ENCODE results near the gene EXOSC2.

The EXOSC2 gene

DNA sequence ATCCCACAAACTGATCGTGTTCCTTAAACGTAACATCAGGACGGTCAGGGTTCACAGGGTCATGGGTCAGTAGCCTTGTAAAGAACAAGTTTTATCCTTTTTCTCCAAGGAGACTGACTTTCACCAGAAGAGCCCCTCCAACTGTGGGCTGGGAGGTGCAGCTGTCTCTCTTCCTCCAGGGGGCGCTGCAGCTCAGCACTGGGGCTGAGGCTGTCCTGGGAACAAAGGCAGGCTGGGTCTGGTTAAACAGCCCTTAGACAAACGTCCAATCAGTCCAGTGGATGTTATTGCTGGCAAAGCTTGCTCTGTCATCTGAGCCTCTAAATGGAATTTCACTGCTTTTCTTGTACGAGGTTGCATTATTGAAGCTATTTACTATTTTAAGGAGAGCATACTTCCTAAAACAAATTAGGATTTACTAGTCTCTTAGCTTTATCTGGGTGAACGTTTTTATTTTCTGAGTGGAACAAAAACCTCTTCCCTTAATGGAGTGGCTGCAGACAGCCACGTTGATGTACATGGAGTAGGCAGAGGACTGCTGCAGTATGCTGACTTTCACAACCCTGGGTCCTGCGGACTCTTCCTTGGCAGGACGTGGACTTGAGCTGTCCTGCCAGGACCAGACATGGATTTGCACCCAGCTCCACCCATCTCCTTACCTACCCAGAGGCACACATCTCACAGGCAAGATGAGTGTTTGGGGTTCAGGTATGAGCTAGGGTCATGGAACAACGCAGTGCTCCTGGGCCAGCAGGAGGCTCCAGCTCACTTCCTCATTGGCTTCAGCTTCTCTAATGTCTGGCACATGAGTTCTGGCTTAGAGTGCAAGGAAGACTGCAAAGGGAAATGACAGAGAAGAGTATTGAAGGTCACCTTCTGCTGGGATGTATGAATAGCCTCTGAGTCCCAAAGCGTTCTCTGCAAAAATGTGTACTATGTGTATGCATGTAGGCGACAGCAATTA is 7.8 kb downstream of the EXOSC2 start:
- no peak for DNase-seq

DNA sequence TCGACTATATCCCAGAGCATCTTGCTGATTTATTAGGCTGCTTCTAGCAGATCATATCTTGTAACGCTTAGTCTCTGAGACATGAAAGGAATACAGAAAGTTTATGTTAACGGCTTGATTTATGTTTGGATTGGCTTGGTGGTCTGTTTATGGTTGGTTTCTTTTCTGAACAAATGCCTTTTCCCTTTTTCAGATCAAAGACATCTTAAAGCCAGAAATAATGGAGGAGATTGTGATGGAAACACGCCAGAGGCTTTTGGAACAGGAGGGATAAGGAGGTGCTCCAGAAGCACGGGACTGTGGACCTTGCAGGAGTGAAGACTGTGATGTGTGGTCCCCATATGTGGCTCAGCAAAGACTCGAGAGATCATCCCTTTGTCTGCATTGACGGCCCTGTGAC is 9.9 kb downstream of the EXOSC2 start:
- DNase-seq, result no peak

DNA sequence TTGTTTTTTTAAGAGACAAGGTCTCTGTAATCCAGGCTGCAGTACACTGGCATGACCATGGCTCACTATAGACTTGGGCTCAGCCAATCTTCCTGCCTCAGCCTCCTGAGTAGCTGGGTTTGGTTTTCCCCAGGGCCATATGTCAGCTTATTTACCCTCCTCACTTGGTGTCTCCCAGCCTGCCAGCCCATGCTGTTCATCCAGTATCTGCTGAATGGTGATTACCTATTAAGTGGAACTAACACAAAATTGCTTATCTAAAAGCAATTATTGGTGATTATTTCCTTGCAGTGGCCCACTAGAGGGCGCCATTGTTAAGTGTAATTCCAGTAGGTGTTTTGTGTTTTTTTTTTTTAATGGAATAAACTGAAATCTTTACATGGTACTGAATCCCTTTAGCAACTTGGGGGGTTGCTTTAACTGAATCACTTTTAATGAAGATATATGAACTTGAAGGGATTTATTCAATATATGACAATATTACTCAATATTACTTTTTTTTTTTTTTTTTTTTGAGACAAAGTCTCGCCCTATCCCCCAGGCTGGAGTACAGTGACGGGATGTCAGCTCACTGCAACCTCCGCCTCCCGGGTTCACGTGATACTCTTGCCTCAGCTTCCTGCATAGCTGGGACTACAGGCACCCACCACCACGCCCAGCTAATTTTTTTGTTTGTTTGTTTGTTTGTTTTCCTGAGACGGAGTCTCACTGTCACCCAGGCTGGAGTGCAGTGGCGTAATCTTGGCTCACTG is 13.8 kb downstream of the EXOSC2 start:
- peak; percentile 11 for DNase-seq

DNA sequence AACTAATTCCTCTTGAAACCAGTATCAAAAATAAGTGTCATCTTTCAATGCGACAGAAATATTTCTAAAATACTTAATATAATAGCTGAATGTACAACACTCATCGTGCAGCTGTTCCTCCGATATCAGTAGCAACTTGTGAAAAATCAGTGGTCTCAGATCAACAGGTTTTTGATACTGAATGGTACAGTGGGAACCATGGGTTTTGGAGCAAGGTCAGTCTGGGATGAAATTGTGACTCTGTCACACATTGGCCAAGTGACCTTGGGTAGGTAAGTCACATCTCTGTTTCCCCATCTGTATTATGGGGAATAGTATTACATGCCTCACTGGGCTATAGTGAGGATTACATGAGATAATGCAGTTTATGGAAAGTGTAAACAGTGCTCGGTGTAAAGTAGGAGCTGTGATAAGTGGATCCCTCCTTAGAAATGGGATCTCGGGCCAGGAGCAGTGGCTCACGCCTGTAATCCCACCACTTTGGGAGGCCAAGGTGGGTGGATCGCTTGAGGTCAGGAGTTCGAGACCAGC is 17.3 kb downstream of the EXOSC2 start:
- no peak for DNase-seq

DNA sequence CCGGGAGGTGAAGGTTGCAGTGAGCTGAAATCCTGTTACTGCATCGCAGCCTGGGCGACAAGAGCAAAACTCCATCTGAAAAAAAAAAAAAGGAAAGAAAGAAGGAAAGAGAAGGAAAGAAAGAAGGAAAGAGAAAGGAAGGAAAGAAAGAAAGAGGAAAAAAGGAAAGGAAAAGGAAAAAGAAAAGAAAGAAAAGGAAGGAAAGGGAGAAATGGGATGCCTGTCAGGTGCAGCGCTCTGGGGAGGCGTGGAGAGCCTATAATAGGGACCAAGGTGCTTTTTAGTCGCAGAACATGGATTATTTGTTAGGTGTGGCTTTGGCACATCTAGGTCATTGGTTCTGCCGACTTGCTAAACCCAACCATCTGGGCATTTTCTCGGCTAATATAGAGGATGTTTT is 17.9 kb downstream of the EXOSC2 start:
- no peak for DNase-seq

DNA sequence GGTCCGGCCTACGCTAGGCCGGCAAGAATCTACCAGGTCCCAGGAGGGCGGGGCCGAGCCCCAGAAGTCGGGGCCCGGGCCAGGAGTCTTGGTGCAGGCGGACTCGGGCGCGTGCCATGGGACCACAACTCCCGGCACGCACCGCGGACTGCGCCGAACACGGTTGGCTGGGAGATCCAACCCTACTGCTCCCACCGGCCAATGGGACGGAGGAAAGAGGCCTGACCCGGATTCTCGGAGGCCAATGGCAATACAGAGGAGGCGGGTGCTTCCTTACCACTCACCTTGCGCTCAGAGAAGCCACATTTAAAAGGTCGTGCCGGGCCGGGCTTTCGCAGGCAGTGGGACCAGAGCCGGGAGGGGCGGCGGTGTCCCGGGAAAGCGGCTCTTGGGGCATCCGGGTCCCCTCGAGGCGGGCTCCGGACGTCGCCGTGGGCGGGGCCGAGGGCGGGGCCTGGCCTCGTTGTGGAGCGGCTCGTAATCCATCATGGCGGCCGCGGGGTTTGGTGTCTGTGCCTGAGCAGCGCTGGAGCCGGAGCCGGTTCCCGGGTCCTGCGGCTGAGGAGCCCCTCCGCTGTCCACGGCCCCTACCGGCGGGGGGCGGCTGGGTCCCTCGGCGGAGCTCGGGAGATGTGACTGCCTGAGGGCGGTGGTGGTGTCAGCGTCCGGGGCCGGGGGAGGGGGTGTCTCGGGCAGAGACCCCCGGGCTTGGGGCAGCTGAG is 19.1 kb downstream of the EXOSC2 start:
- peak; percentile 81 for DNase-seq

DNA sequence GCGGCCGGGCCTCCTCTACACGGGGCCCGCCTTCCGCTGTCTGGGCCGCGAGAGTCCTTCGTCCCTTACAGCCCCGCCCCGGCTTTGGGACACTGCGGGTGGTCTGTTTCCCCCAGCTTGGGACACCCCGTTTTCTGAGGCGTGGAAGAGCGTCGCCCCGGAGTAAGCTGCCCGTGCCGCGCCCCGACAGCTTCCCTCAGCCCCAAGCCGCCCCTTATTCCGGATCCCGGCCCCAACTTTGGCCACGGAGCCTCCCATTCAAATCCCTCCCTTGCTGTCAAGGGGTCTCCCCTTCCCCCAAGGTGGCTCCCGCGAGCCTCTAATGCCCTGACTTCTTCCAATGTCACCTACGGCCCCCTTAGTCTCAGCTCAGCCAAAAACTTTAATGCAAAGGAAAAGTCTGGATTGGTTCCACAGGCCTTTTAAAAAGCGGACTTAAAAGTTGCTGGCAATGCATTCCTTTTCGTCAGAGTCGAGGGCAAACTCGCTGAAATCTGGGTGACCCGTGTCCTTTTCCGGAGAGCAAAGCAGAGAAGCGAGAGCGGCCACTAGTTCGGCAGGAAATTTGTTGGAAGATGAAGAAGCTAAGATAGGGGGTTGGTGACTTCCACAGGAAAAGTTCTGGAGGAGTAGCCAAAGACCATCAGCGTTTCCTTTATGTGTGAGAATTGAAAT is 19.8 kb downstream of the EXOSC2 start:
- no peak for DNase-seq

DNA sequence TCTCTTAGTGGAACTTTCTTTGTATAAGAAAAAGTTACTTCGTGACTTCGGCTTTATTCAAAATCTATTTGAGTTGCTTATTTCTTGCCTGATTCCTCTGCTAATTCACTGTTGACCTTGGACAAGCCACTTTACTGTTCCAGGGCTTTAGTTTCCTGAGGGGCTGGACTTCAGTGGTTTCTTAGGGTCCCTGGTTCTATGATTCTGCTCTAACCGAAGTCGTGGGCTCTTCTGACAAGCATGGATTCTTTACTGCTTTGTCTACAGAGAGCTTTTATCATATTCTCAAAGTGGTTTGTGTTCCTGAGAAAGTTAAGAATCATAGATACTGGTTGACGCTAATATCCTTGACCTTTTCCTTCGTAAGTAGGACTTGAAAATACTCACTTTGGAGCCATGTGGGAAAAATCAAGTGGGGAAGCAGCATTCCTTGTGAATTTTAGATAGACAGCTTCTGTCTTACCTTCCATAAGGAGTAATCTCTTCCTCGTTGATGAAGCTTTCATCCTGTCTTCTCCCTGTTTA is 21.1 kb downstream of the EXOSC2 start:
- DNase-seq, result no peak

DNA sequence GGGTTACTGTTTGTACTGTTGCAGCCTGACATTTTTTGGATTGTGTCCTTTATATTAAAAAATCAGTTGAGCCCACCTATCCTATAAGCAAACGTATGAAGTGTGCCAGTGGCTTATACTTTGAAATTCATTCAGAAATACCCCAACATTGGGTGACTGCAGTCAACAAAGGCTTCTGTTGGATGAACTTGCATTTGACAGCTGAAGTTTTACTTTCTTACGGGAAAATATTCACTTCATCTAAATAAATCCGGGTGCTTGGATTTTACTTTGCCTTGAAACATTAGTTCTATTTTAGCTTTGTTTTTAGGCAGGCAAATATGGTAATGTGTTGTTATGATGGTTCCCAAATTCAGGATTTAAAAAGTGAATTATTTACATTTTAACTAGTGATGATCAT is 21.7 kb downstream of the EXOSC2 start:
- DNase-seq, result no peak

DNA sequence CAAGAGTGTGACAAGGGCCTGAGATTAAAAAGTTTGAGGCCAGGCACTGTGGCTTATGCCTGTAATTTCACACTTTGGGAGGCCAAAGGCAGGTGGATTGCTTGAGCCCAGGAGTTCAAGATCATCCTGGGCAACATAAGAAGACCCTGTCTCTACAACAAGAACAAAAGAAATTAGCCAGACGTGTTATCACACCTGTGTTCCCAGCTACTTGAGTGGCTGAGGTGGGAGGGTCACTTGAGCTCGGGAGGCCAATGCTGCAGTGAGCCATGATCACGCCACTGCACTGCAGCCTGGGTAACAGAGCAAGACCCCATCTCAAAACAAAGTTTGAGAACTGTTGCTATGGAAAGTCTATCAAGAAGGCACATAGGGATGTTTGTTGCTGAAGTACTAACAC is 25.0 kb downstream of the EXOSC2 start:
- DNase-seq, result no peak

DNA sequence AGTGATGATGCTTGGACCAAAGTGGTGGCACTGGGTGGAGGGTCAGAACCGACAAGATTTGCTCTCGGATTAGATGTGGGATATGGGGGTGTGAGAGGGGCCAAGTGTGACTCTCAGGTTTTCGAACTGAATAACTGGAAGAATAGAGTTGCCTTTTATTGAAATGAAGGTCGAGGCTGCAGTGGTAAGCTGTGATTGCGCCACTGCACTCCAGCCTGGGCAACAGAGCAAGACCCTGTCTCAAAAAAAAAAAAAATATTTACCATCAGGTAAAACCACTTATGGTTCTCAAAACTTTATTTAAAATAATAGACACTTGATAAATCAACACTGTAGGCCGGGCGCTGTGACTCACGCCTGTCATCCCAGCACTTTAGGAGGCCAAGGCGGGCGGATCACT is 27.2 kb downstream of the EXOSC2 start:
- no peak for DNase-seq

DNA sequence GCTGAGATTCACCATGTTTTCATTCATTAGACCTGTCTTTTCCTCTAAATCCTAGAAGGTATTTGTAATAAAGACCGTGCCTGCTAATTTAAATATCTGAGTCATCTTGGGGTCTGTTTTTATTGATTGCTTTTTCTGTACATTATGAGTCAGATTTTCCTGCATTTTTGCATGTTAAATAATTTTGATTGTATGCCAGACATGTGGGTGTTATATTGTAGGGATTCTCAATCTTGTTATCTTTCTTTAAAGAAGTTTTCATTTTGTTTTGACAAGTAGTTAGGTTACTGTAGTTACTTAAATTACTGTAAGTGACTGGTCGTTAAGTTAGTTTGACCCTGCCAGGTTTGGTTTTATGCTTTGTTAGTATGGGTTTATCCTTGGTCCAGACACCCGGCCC is 35.1 kb downstream of the EXOSC2 start:
- no peak for DNase-seq

DNA sequence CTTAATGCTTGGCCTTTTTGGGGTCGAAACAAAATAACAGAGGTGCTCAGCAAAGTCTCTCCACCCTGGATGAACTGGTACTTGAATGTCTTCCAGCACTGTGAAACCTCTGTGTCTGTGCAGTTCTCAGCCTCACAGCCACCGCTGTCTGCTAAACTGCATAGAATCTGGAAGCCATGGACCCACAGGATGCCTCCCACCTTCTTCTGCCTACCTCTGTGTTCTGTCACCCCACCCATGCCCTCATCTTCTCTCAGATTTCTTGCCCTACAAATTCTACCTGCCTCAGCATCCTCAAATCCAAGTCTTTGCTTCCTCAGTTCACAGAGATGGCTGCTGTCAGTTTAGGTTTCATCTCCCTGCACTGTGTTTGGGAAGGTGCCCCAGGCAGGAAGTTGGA is 35.6 kb downstream of the EXOSC2 start:
- no peak for DNase-seq

DNA sequence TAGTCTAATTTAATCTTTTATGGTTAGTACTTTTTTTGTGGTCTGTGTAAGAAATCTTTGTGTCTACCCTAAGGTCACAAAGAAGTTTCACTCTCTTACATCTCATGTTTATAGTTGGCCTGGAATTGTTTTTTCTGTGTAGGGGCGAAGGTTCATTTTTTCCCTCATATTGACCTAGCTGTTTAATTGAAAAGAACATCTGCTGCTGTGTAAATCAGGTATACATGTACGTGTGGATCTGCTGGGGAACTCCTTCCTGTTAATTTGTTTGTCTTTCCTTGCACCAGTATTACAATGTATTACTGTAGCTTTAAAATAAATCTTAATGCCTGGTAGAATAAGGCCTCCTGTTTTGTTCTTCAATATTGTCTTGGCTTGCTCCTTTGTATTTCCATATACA is 37.8 kb downstream of the EXOSC2 start:
- DNase-seq, result peak; percentile 92

DNA sequence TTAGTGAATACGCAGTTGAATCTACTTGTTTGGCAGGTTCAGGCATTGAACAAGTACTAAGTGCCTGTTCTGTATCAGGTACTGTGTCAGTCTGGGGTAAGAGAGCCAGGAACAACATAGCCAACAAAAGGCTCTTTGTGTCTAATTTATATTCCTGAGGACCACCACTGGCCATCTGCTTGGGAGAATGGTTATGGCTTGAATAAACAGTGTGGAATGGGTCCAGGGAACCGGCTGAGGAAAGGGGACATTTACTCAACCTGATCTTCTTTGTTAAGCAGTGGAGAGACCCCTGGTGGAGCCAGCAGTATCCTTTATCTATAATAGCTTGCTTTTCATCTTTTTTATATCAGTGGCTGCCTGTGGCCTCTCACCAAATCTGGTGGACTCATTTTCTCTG is 38.6 kb downstream of the EXOSC2 start:
- DNase-seq, result peak; percentile 18

DNA sequence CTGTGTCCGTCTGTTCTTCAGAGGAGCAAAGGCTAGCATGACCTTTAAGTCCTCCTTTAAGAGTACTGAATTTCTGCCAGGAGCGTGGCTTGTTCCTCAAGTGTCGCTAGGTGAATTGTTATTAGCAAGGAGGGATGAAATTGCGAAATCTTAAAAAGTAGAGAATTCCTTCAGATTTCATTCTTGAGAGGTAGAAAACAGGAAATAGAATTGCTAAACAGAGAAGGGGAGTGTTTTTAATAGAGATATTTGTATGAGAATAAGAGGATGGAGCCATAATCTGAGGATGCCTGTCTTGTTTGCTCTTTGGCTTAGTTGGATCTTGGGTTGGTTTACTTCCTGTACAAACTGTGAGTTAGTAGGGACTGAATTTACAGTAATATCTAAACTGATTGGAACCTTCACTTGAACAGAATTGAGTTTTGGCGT is 39.2 kb downstream of the EXOSC2 start:
- DNase-seq, result no peak

DNA sequence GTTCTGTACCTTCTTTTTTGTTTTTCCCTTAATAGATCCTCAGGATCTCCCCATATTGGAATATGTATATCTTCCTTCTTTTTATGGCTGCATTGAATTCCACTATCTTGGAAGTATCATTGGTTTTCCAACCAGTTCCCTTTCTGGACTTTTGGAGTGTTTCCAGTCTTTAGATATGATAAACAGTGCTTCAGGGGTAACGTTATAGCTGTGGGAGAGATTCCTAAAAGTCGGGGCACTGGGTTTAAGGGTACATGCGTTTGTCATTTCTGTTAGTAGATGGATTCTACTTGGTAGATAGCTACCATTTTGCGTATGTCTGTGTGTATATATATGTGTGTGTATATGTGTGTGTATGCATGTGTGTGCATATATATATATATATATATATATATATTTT is 42.0 kb downstream of the EXOSC2 start:
- DNase-seq, result no peak

DNA sequence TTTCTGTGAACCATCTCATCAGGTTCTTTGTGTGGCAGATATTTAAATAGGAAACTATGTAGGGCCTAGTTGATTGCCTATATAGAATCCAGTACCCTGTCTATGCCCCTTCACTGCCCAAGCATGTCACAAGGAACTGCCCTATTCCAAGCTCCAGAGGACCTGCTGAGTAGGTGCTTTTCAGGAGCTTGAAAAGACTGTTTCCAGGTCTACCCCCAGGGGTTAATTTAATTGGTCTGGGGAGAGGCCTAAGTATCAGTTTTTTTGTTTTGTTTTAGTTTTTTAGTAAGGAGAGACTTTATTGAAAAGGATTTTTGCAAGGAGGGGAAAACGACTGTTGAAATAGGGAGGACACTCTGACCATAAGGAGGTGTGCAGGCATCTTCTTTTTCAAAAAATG is 43.3 kb downstream of the EXOSC2 start:
- DNase-seq, result no peak

DNA sequence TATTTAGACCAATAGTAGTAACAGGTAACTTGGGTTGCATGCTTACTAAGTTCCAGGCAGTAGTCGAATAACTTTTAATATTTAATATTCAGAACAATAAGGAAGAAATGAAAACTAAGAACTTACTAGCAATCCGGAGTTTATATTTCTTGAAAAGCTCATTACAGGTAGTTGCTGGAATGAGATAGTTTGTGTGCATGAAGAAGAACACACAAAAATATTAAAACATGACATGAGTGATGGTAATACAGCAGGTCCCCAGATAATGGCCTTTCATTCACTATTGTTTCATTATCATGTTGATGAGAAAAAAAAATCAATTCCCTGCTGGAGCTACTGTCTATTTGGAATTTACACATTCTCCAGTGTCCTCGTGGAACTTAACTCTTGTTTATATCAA is 44.7 kb downstream of the EXOSC2 start:
- DNase-seq, result no peak

DNA sequence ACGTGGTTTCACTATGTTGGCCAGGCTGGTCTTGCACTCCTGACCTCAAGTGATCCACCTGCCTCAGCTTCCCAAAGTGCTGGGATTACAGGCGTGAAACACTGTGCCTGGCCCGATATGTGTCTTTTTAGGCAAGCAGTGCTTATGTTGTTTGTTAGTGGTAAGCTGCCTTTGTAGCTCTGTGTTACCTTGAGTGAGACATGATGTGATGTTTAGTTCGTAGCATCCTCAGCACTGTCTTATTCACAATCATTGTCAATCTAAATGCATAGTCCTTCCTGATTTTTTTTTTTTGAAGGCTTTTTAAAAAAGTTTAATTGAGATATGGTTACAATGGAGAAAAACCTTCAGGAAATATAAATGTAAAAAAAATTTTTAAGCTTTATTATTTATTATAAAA is 45.5 kb downstream of the EXOSC2 start:
- DNase-seq, result no peak

DNA sequence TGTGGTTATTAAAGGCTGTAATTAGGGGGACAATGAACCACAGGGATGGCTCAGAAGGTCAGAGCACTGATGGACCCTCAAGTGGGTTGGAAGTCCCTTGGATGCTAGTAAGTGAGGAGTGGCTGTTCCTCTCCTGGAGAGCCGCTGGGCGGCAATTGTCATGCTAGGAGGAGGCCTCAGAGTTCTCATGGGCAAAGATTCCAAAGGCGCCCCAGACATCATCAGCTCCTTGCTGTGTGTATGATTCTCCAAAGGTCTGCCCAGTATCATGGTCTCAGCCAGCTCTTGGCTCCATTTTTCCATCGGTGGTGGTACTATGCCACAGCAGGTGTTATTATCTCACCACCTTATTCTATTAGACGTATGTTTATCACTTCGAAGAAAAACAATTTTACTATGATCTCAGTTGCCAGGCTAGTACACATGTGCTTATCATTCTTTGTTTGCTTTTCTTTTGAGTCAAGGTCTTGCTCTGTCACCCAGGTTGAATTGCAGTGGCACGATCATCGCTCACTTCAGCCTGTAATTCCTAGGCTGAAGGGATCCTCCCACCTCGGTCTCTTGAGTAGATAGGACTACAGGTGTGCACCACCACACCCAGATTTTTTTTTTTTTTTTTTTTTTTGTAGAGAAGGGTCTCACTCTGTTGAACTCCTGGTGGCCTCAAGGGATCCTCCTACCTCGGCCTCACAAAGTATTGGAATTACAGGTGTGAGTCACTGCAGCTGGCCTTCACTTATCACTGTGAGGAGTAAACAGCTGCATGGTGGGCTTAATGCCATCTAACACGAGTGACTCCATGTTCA is 46.8 kb downstream of the EXOSC2 start:
- no peak for DNase-seq

DNA sequence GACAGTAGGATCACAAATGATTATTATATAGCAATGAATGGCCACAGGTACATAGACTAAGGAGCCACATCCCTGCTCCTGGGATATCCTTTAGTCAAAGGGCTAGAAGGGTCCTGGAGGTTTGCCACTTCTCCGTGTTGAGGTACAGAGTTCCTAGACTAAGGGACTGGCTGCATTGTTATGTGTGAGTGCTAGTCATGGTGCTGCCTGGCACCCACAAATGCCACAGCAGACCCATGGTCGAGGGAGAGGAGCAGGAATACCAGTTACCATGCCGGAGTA is 47.4 kb downstream of the EXOSC2 start:
- DNase-seq, result no peak

Data from NCI-H1417 treated with DMSO at 0.1 percent for 48 hours (cell line).